ENCODE results near the gene SNX25. TPM values are rescaled to one million over a fixed set of nuclear protein-coding genes. Genes with fewer than 3 reads are reported as not detected.
A peak's percentile ranks its signal among the peaks of the same experiment; 100 is the strongest.

The SNX25 gene
- polyA plus RNA-seq (3.4 to 5.0 TPM (median 5.0 TPM) in 3 replicates), polyA minus RNA-seq (2.6 to 17.9 TPM (median 10.5 TPM) in 3 replicates)
- 5.5 TPM for polyA plus RNA-seq (2011; ENCODE audit: low read depth)
- 2.7 and 4.8 TPM in 2 replicates for polyA plus RNA-seq (2011; cell fraction: cytosol; rRNA removed)
- 7.2 and 7.8 TPM in 2 replicates for polyA plus RNA-seq (2011; cell fraction: nucleus; rRNA removed)
- polyA plus RNA-seq (2012; ENCODE audit: low replicate concordance) = 3.0 and 7.2 TPM in 2 replicates
- 7.1 TPM for polyA minus RNA-seq (2011; cell fraction: cytosol; rRNA and poly(A)+ RNA removed)
- polyA minus RNA-seq (2011; cell fraction: nucleus; rRNA and poly(A)+ RNA removed) = 3.4 and 9.8 TPM in 2 replicates

DNA sequence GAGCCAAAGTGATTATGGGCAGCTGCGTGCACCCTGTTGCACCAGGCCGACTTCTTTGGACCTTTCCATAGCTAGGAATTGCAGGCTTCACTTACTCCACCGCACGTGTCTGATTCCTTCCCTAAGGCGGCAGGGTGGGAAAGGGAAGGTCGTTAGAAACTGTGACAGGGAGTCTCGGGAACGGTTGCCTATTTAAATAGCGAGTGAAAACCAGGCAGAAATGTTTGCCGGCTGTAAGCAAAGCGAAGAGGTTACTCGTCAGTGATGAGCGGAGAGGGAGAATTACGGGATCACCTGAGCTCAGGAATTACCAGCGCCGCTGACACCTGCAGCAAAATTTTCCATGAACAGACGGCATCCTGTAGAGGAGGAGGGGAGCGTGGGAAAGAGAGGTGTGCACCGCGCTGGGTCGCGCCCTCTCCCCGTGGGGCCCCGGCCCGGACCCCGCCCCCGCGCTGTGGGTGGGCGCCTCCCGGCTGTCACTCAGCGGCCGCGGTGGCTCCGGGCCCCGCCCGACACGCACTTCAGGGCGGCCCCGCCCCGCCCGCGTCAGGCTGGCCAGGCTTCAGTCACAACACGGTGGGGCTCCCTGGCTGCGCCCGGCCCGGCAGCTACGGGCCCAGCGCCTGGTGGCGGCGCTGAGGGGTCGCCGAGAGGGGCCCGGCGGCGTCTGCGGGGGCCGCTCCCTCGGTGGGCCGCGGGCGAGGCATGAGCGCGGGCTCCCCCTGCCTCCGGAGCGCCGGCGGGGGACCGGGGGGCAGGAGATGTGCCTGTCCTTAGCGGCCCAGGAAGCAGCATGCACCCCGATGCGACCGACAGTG is at the start of gene SNX25:
SNX25 (plus strand) TSS at position 568 of the 821 bp plus-strand sequence; CDS start at position 797, 229 bp downstream.
- Histone ChIP-seq H3K9me1 (ENCODE audit: control insufficient read depth, extremely low read depth, insufficient read depth, low read length) (no peaks in the 10 kb centered on the region), H3K4me1 (ENCODE audit: control insufficient read depth, extremely low read depth, insufficient read depth, low read length) (peaks cover 20% of the 10 kb centered on the region), H3K4me2 (ENCODE audit: control insufficient read depth, extremely low read depth, insufficient read depth, low read depth, low read length) (peak within 1 kb of the TSS; percentile 83), H2AFZ (ENCODE audit: control insufficient read depth, low read length) (peak within 1 kb of the TSS; percentile 92), H3K9me3 (ENCODE audit: control insufficient read depth, low read depth, low read length) (no peaks in the 10 kb centered on the region), H3K4me3 (ENCODE audit: control insufficient read depth in 2 of 3, extremely low read depth in 1 of 3, insufficient read depth in 2 of 3, low read depth in 1 of 3, low read length in 3 of 3) (peak within 1 kb of the TSS; percentile 55 to 87 (median 76)), H3K79me2 (ENCODE audit: control insufficient read depth, insufficient read depth, low read length) (peaks cover 3% of the 10 kb centered on the region), H3K36me3 (ENCODE audit: control insufficient read depth in 2 of 2, extremely low read depth in 1 of 2, insufficient read depth in 2 of 2, low read length in 2 of 2) (no peaks in the 10 kb centered on the region), H4K20me1 (ENCODE audit: control insufficient read depth, extremely low read depth, insufficient read depth, low read length) (no peaks in the 10 kb centered on the region), H3K27ac (ENCODE audit: control insufficient read depth, insufficient read depth, low read length) (peak within 1 kb of the TSS; percentile 54), H3K9ac (ENCODE audit: control insufficient read depth, extremely low read depth, insufficient read depth, low read length) (peak within 1 kb of the TSS; percentile 81), H3K27me3 (ENCODE audit: control insufficient read depth, extremely low read depth, insufficient read depth, low read length) (no peaks in the 10 kb centered on the region)
- FAIRE-seq = peak; percentile 55
- no peak for TF ChIP-seq EZH2 (IDR thresholded peaks at IDR 0.05; ENCODE audit: low read length)
- TF ChIP-seq, protein P1, sequence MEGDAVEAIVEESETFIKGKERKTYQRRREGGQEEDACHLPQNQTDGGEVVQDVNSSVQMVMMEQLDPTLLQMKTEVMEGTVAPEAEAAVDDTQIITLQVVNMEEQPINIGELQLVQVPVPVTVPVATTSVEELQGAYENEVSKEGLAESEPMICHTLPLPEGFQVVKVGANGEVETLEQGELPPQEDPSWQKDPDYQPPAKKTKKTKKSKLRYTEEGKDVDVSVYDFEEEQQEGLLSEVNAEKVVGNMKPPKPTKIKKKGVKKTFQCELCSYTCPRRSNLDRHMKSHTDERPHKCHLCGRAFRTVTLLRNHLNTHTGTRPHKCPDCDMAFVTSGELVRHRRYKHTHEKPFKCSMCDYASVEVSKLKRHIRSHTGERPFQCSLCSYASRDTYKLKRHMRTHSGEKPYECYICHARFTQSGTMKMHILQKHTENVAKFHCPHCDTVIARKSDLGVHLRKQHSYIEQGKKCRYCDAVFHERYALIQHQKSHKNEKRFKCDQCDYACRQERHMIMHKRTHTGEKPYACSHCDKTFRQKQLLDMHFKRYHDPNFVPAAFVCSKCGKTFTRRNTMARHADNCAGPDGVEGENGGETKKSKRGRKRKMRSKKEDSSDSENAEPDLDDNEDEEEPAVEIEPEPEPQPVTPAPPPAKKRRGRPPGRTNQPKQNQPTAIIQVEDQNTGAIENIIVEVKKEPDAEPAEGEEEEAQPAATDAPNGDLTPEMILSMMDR (optimal IDR thresholded peaks at IDR 0.05 in 1 of 3, IDR thresholded peaks at IDR 0.05 in 1 of 3, conservative IDR thresholded peaks at IDR 0.05 in 1 of 3; ENCODE audit: extremely low read depth in 1 of 3, insufficient read depth in 2 of 3, low read length in 3 of 3) = no peak
- dilution Hi-C loops (cut with MboI; ENCODE audit: extremely low pct_ligation_motif_present, low sequenced_read_pairs) = no loop called here
- DNase-seq (ENCODE audit: low read depth, low spot score) = no peak

DNA sequence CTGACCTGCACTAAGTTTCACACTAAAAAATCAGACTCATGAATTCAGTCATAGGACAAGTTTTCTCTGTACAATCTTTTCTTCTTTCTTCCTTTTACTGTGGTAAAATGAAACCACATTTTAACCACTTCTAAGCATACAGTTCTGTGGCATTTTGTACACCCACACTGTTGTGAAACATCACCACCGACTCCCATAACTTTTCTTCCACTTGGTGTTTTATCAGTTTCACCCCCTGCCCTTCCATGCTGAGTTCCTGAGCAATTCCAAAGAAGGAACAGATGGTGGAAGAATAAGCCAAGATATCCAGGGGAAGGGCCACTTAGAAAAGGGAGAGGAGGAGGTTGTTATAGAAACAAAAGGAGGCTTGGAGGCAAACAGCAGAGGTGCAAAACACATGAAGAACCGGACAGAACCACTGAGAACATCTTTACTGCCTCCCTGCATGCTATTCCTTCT is 43.8 kb upstream of the SNX25 start:
- no peaks in the 10 kb centered on the region for H3K9me3 ChIP-seq (ENCODE audit: control insufficient read depth, low read depth, low read length)
- H3K4me2 ChIP-seq (ENCODE audit: control insufficient read depth, extremely low read depth, insufficient read depth, low read depth, low read length) = no peak overlapping the region
- no peak overlapping the region for H2AFZ ChIP-seq (ENCODE audit: control insufficient read depth, low read length)
- no peak for TF ChIP-seq EZH2 (IDR thresholded peaks at IDR 0.05; ENCODE audit: low read length)
- TF ChIP-seq, protein P1 (optimal IDR thresholded peaks at IDR 0.05 in 1 of 3, IDR thresholded peaks at IDR 0.05 in 1 of 3, conservative IDR thresholded peaks at IDR 0.05 in 1 of 3; ENCODE audit: extremely low read depth in 1 of 3, insufficient read depth in 2 of 3, low read length in 3 of 3) = no peak
- H3K36me3 ChIP-seq (ENCODE audit: control insufficient read depth in 2 of 2, extremely low read depth in 1 of 2, insufficient read depth in 2 of 2, low read length in 2 of 2) = peaks cover 2 to 8% of the 10 kb centered on the region in 2 experiments
- H3K79me2 ChIP-seq (ENCODE audit: control insufficient read depth, insufficient read depth, low read length) = no peaks in the 10 kb centered on the region
- H3K27me3 ChIP-seq (ENCODE audit: control insufficient read depth, extremely low read depth, insufficient read depth, low read length) = no peaks in the 10 kb centered on the region
- H3K4me3 ChIP-seq (ENCODE audit: control insufficient read depth in 2 of 3, extremely low read depth in 1 of 3, insufficient read depth in 2 of 3, low read depth in 1 of 3, low read length in 3 of 3) = no peak overlapping the region
- no peak overlapping the region for H3K9ac ChIP-seq (ENCODE audit: control insufficient read depth, extremely low read depth, insufficient read depth, low read length)
- H3K4me1 ChIP-seq (ENCODE audit: control insufficient read depth, extremely low read depth, insufficient read depth, low read length) = no peaks in the 10 kb centered on the region
- no peaks in the 10 kb centered on the region for H4K20me1 ChIP-seq (ENCODE audit: control insufficient read depth, extremely low read depth, insufficient read depth, low read length)
- dilution Hi-C loops (cut with MboI; ENCODE audit: extremely low pct_ligation_motif_present, low sequenced_read_pairs) = no loop called here
- FAIRE-seq (no peak), DNase-seq (ENCODE audit: low read depth, low spot score) (no peak)
- H3K27ac ChIP-seq (ENCODE audit: control insufficient read depth, insufficient read depth, low read length) = no peak overlapping the region
- no peaks in the 10 kb centered on the region for H3K9me1 ChIP-seq (ENCODE audit: control insufficient read depth, extremely low read depth, insufficient read depth, low read length)
